RKO (cell line): Measurements from ENCODE around the gene TRAPPC10.
"Not testable (repeated sequence)": the region's sequence is repeated elsewhere in the genome, so short reads cannot be mapped to it uniquely, and the experiment has no call there.

Source experiments
- DNase-seq: peaks from one replicate; pipeline ENCODE4 v3.0.0-alpha.2; 2016; ENCODE audit warnings: low spot score

The TRAPPC10 gene

GRCh38 chr21:44145616-44146015 lies 133.5 kb downstream of the TRAPPC10 start:
- DNase-seq: not testable (repeated sequence)

- not testable (repeated sequence) for DNase-seq
Measured at GRCh38 chr21:44147108-44147507, 135.0 kb downstream of the TRAPPC10 start.

- DNase-seq: not testable (repeated sequence)
Measured at GRCh38 chr21:44150255-44150654, 138.1 kb downstream of the TRAPPC10 start.

GRCh38 chr21:44153214-44153888 lies 141.2 kb downstream of the TRAPPC10 start:
- not testable (repeated sequence) for DNase-seq

- not testable (repeated sequence) for DNase-seq
Measured at GRCh38 chr21:44153889-44154228, 141.8 kb downstream of the TRAPPC10 start.

GRCh38 chr21:44154816-44155230 lies 142.7 kb downstream of the TRAPPC10 start:
- DNase-seq: not testable (repeated sequence)

- not testable (repeated sequence) for DNase-seq
Measured at GRCh38 chr21:44155231-44155993, 143.3 kb downstream of the TRAPPC10 start.

GRCh38 chr21:44155994-44156380 lies 143.9 kb downstream of the TRAPPC10 start:
- not testable (repeated sequence) for DNase-seq
